Liver (tissue), 3 donors: ENCODE results near the gene TEK.

Experiments
- CTCF ChIP-seq: fragments of 150-350 bp; IDR thresholded peaks from 2 replicates; pipeline ENCODE4 v1.5.1; 2017; ENCODE audit warnings: improper control_type of control experiment, low read depth, low read length; ENCODE audit not compliant: missing input control
- EGR1 ChIP-seq, 2 donors: IDR thresholded peaks; 2 replicates each; pipeline ENCODE4 v1.6.1; 2016 to 2018; ENCODE audit warnings: antibody characterized with exemption in 2 of 2, low read depth in 2 of 2
- FOXA1 ChIP-seq: IDR thresholded peaks from 2 replicates; pipeline ENCODE4 v1.6.1; 2016; ENCODE audit warnings: antibody characterized with exemption
- HNF4A ChIP-seq, 2 donors: conservative IDR thresholded peaks; 2 replicates each; pipeline ENCODE4 v1.6.1; 2016; ENCODE audit warnings: antibody characterized with exemption in 2 of 2, mild to moderate bottlenecking in 2 of 2
- MAX ChIP-seq: IDR thresholded peaks from 2 replicates; pipeline ENCODE4 v1.6.1; 2016; ENCODE audit warnings: antibody characterized with exemption
- SP1 ChIP-seq: IDR thresholded peaks from 2 replicates; pipeline ENCODE4 v1.6.1; 2018; ENCODE audit warnings: antibody characterized with exemption, mild to moderate bottlenecking
- TAF1 ChIP-seq: conservative IDR thresholded peaks from 2 replicates; pipeline ENCODE4 v1.6.1; 2016; ENCODE audit warnings: antibody characterized with exemption, mild to moderate bottlenecking
- YY1 ChIP-seq: IDR thresholded peaks from 2 replicates; pipeline ENCODE4 v1.6.1; 2016; ENCODE audit warnings: antibody characterized with exemption, mild to moderate bottlenecking
- donor health status: healthy.
- donor health status: healthy.

- no peak for TF ChIP-seq CTCF
- no peak for TF ChIP-seq YY1
- TF ChIP-seq TAF1, result no peak
- peak; percentile 10 for TF ChIP-seq SP1
- TF ChIP-seq HNF4A (conservative IDR thresholded peaks at IDR 0.05), result no peak
- no peak for TF ChIP-seq EGR1 (IDR thresholded peaks at IDR 0.05; ENCODE audit: low read depth in 2 of 2)
- no peak for TF ChIP-seq FOXA1
- TF ChIP-seq MAX, result no peak
These were observed at the start of gene TEK for GRCh38 chr9:27108981-27109541.
